ENCODE data around the gene TUT4. TPM values are rescaled to one million over a fixed set of nuclear protein-coding genes. Genes with fewer than 3 reads are reported as not detected.

Gene TUT4
- total and polyA plus RNA-seq, 10 donors = 31.7 to 120 (median 79.2) TPM

- no peak overlapping the region for H3K27ac ChIP-seq
- peaks cover 0 to 46% (median 9%) of the 10 kb centered on the region in 6 donors for H3K4me1 ChIP-seq
- no peaks in the 10 kb centered on the region for H3K36me3 ChIP-seq
- H3K9me3 ChIP-seq = no peaks in the 10 kb centered on the region
- 60 to 69% (median 66%) methylated on average over 6 of the region's 6 CpGs for WGBS, 5 donors
- intact Hi-C loops (cut with DNase I; ENCODE audit: low total_unique reads) = no loop called here
- DNase-seq = no peak
- no peaks in the 10 kb centered on the region for H3K27me3 ChIP-seq (replicated peaks in 1 of 7)
- TF ChIP-seq CTCF (IDR thresholded peaks at IDR 0.05 in 8 of 11, conservative IDR thresholded peaks at IDR 0.05 in 3 of 11) (no peak), POLR2A (IDR thresholded peaks at IDR 0.05) (no peak), POLR2AphosphoS5 (IDR thresholded peaks at IDR 0.05) (no peak)
- no peak overlapping the region for H3K4me3 ChIP-seq
Measured at GRCh38 chr1:52590266-52590665, 37.4 kb upstream of the TUT4 start.

- intact Hi-C loops (cut with DNase I; ENCODE audit: low total_unique reads) = no loop called here
- Histone ChIP-seq H3K4me1 (peaks cover 0 to 28% (median 7%) of the 10 kb centered on the region in 6 donors), H3K27ac (no peak overlapping the region), H3K36me3 (no peaks in the 10 kb centered on the region), H3K27me3 (replicated peaks in 1 of 7) (no peaks in the 10 kb centered on the region), H3K4me3 (no peak overlapping the region), H3K9me3 (no peaks in the 10 kb centered on the region)
- no peak for TF ChIP-seq CTCF (IDR thresholded peaks at IDR 0.05 in 8 of 11, conservative IDR thresholded peaks at IDR 0.05 in 3 of 11)
- no peak for TF ChIP-seq POLR2AphosphoS5 (IDR thresholded peaks at IDR 0.05)
- no peak for TF ChIP-seq POLR2A (IDR thresholded peaks at IDR 0.05)
- DNase-seq = no peak
- 7 to 33% (median 16%) methylated on average over 1 of the region's 1 CpG for WGBS, 5 donors
Measured at GRCh38 chr1:52588535-52588934, 35.6 kb upstream of the TUT4 start.

- Histone ChIP-seq H3K4me1 (peaks cover 0 to 23% (median 6%) of the 10 kb centered on the region in 6 donors), H3K27me3 (replicated peaks in 1 of 7) (no peaks in the 10 kb centered on the region), H3K9me3 (no peaks in the 10 kb centered on the region), H3K36me3 (no peaks in the 10 kb centered on the region), H3K4me3 (no peak overlapping the region), H3K27ac (no peak overlapping the region)
- intact Hi-C loops (cut with DNase I; ENCODE audit: low total_unique reads) = no loop called here
- no peak for DNase-seq
- no peak for TF ChIP-seq CTCF (IDR thresholded peaks at IDR 0.05 in 8 of 11, conservative IDR thresholded peaks at IDR 0.05 in 3 of 11)
- no peak for TF ChIP-seq POLR2AphosphoS5 (IDR thresholded peaks at IDR 0.05)
- no peak for TF ChIP-seq POLR2A (IDR thresholded peaks at IDR 0.05)
Measured at GRCh38 chr1:52588027-52588426, 35.1 kb upstream of the TUT4 start.

DNA sequence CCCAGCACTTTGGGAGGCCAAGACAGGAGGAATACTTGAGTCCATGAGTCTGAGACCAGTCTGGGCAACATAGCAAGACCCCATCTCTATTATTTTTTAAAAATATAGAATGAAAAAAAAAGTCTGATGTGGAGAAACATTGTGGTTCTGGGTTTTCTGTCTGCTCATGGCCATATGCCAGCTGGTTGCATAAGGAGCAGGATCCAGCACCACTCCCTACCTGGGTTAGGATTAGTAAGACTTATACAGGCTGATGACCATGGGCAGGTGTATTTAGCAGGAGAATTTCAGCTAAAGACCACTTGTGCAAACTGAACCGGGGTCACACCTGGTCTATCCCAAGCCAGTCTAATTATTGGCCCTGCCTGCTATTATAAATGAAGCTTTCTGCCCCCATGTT, 32.6 kb upstream of the TUT4 start:
- Histone ChIP-seq H3K27me3 (replicated peaks in 1 of 7) (no peaks in the 10 kb centered on the region), H3K4me3 (no peak overlapping the region), H3K9me3 (no peaks in the 10 kb centered on the region), H3K27ac (no peak overlapping the region), H3K36me3 (no peaks in the 10 kb centered on the region), H3K4me1 (peaks cover 0 to 22% (median 2%) of the 10 kb centered on the region in 6 donors)
- TF ChIP-seq POLR2A (IDR thresholded peaks at IDR 0.05) = no peak
- no peak for TF ChIP-seq CTCF (IDR thresholded peaks at IDR 0.05 in 8 of 11, conservative IDR thresholded peaks at IDR 0.05 in 3 of 11)
- TF ChIP-seq POLR2AphosphoS5 (IDR thresholded peaks at IDR 0.05) = no peak
- DNase-seq = no peak
- 73 to 88% (median 81%) methylated on average over 1 of the region's 1 CpG for WGBS, 5 donors
- intact Hi-C loops (cut with DNase I; ENCODE audit: low total_unique reads) = no loop called here
